Measurements from ENCODE around the gene ING3. TPM values are rescaled to one million over a fixed set of nuclear protein-coding genes. Genes with fewer than 3 reads are reported as not detected.

ING3 gene
- polyA plus RNA-seq, 1 of the 3 experiments (the other 2 are of a cell fraction), result 8.3 TPM

DNA sequence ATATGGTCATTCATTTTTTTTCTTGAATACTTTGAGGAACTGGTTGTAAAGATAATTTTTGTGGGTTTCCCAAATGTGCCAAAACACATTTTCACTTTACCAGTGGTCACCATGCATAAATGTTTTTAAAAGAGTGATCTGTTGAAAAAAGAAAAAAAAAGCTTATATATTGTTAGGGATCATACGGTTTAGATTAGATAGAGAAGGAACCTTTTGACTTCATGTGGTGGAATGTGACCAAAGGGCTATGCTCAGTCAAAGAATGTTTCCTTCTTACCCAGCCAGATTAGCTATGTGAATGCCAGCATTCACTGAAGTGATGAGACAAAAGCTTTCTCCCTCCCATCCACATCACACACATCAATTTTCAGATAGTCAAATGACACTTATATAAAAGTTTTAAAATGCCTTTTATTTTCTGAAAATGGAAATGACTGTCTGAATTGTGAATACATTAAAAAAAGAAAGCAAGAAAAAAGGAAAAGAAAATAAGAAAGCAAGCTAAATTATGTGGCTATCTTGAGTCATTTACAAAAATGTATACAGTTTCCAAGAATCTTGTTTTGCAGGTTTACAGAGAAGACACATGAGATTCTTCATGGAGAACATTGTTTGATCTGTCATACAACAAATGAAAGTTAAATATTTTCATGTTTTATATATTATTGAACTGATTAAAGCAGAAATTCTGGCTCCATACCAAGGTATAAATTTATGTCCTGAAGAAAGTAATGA lies 29.4 kb downstream of the ING3 start (continued):
- TF ChIP-seq TEAD4 (IDR thresholded peaks at IDR 0.05; ENCODE audit: borderline replicate concordance, insufficient read depth) (no peak), NFIC (IDR thresholded peaks at IDR 0.05; ENCODE audit: borderline replicate concordance) (peak; percentile 17; the same call in 1 of the 2 replicates), CHD2 (IDR thresholded peaks at IDR 0.05; ENCODE audit: low read length, partially characterized antibody) (no peak), MEF2A (IDR thresholded peaks at IDR 0.05; ENCODE audit: borderline replicate concordance, low read depth) (no peak), RXRA (IDR thresholded peaks at IDR 0.05; ENCODE audit: borderline replicate concordance, low read depth) (no peak), GABPA (IDR thresholded peaks at IDR 0.05; ENCODE audit: low read depth) (no peak), FOSL2 (IDR thresholded peaks at IDR 0.05; ENCODE audit: borderline replicate concordance, low read depth) (no peak), RFX5 (IDR thresholded peaks at IDR 0.05; ENCODE audit: low read length) (no peak), POLR2AphosphoS5 (IDR thresholded peaks at IDR 0.05; ENCODE audit: low read depth, low read length) (no peak), TCF12 (IDR thresholded peaks at IDR 0.05) (peak; percentile 59; the same call in 1 of the 2 replicates), ELF1 (IDR thresholded peaks at IDR 0.05) (no peak), SIN3A (IDR thresholded peaks at IDR 0.05; ENCODE audit: borderline replicate concordance, low read depth, low read length) (no peak), FOXJ3 (CRISPR knock-in tag; IDR thresholded peaks at IDR 0.05) (no peak)
- TF ChIP-seq, protein P1, sequence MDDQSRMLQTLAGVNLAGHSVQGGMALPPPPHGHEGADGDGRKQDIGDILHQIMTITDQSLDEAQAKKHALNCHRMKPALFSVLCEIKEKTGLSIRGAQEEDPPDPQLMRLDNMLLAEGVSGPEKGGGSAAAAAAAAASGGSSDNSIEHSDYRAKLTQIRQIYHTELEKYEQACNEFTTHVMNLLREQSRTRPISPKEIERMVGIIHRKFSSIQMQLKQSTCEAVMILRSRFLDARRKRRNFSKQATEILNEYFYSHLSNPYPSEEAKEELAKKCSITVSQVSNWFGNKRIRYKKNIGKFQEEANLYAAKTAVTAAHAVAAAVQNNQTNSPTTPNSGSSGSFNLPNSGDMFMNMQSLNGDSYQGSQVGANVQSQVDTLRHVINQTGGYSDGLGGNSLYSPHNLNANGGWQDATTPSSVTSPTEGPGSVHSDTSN (IDR thresholded peaks at IDR 0.05), result 0 out of 2 replicates have a peak, but pooled peaks have one; percentile 11
- TF ChIP-seq, protein P2, sequence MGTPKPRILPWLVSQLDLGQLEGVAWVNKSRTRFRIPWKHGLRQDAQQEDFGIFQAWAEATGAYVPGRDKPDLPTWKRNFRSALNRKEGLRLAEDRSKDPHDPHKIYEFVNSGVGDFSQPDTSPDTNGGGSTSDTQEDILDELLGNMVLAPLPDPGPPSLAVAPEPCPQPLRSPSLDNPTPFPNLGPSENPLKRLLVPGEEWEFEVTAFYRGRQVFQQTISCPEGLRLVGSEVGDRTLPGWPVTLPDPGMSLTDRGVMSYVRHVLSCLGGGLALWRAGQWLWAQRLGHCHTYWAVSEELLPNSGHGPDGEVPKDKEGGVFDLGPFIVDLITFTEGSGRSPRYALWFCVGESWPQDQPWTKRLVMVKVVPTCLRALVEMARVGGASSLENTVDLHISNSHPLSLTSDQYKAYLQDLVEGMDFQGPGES (IDR thresholded peaks at IDR 0.05; ENCODE audit: low read depth, low read length), result no peak

DNA sequence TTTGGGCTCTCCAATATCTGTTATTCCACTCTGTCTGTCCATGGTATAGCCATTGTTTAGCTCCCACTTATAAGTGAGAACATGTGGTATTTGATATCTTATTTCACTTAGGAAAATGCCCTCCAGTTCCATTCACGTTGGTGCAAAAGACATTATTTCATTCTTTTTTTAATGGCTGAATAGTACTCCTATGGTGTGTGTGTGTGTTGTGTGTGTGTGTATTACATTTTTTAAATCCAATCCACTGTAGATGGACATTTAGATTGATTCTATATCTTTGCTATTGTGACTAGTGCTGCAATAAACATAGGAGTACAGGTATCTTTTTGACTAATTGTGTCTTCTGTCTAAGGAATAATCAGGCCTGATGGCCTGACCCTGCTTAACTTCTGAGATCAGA lies 30.5 kb downstream of the ING3 start:
- peaks cover 14% of the 10 kb centered on the region for H3F3A ChIP-seq (replicated peaks; ENCODE audit: insufficient read depth)
- no peak overlapping the region for H3K27ac ChIP-seq (ENCODE audit: low read depth in 2 of 2, low read length in 1 of 2)
- no peak overlapping the region for H3K9ac ChIP-seq
- no peaks in the 10 kb centered on the region for H4K20me1 ChIP-seq (ENCODE audit: insufficient read depth)
- DNase-seq, result no peak
- POLR2A ChIA-PET, result no interaction called here
- CTCF ChIA-PET, result interaction anchor here (1.1 to 2.1 kb wide), 2 partner anchors 15 to 16 kb away, joined by 3 to 7 read pairs; no protein-coding TSS in a partner anchor
- H3K79me2 ChIP-seq (ENCODE audit: insufficient read depth), result no peaks in the 10 kb centered on the region
- H3K36me3 ChIP-seq (replicated peaks in 1 of 2; ENCODE audit: control insufficient read depth in 1 of 2, insufficient read depth in 2 of 2, low read length in 1 of 2), result peaks cover 9% of the 10 kb centered on the region in 2 experiments
- no peaks in the 10 kb centered on the region for H3K9me2 ChIP-seq
- H3K4me2 ChIP-seq, result no peak overlapping the region
- H2AFZ ChIP-seq (ENCODE audit: low read depth), result no peak overlapping the region
- no peaks in the 10 kb centered on the region for H3K9me3 ChIP-seq
- TF ChIP-seq TAF1 (IDR thresholded peaks at IDR 0.05; ENCODE audit: borderline replicate concordance, low read depth, low read length), result no peak
- TF ChIP-seq TCF12 (IDR thresholded peaks at IDR 0.05), result no peak
- no peak for TF ChIP-seq FOSL2 (IDR thresholded peaks at IDR 0.05; ENCODE audit: borderline replicate concordance, low read depth)
- no peak for TF ChIP-seq GATA2 (CRISPR knock-in tag; IDR thresholded peaks at IDR 0.05)
- TF ChIP-seq, protein P3, sequence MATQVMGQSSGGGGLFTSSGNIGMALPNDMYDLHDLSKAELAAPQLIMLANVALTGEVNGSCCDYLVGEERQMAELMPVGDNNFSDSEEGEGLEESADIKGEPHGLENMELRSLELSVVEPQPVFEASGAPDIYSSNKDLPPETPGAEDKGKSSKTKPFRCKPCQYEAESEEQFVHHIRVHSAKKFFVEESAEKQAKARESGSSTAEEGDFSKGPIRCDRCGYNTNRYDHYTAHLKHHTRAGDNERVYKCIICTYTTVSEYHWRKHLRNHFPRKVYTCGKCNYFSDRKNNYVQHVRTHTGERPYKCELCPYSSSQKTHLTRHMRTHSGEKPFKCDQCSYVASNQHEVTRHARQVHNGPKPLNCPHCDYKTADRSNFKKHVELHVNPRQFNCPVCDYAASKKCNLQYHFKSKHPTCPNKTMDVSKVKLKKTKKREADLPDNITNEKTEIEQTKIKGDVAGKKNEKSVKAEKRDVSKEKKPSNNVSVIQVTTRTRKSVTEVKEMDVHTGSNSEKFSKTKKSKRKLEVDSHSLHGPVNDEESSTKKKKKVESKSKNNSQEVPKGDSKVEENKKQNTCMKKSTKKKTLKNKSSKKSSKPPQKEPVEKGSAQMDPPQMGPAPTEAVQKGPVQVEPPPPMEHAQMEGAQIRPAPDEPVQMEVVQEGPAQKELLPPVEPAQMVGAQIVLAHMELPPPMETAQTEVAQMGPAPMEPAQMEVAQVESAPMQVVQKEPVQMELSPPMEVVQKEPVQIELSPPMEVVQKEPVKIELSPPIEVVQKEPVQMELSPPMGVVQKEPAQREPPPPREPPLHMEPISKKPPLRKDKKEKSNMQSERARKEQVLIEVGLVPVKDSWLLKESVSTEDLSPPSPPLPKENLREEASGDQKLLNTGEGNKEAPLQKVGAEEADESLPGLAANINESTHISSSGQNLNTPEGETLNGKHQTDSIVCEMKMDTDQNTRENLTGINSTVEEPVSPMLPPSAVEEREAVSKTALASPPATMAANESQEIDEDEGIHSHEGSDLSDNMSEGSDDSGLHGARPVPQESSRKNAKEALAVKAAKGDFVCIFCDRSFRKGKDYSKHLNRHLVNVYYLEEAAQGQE (IDR thresholded peaks at IDR 0.05; ENCODE audit: low read depth, low read length), result no peak
- TF ChIP-seq, protein P4, sequence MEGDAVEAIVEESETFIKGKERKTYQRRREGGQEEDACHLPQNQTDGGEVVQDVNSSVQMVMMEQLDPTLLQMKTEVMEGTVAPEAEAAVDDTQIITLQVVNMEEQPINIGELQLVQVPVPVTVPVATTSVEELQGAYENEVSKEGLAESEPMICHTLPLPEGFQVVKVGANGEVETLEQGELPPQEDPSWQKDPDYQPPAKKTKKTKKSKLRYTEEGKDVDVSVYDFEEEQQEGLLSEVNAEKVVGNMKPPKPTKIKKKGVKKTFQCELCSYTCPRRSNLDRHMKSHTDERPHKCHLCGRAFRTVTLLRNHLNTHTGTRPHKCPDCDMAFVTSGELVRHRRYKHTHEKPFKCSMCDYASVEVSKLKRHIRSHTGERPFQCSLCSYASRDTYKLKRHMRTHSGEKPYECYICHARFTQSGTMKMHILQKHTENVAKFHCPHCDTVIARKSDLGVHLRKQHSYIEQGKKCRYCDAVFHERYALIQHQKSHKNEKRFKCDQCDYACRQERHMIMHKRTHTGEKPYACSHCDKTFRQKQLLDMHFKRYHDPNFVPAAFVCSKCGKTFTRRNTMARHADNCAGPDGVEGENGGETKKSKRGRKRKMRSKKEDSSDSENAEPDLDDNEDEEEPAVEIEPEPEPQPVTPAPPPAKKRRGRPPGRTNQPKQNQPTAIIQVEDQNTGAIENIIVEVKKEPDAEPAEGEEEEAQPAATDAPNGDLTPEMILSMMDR (IDR thresholded peaks at IDR 0.05), result no peak
- TF ChIP-seq POLR2AphosphoS5 (IDR thresholded peaks at IDR 0.05; ENCODE audit: low read depth, low read length), result no peak
- H3K4me3 ChIP-seq (ENCODE audit: low read depth in 2 of 2, low read length in 1 of 2), result no peak overlapping the region
- no peaks in the 10 kb centered on the region for H3K27me3 ChIP-seq (ENCODE audit: insufficient read depth)
- peaks cover 0 to 5% of the 10 kb centered on the region in 2 experiments; a peak in 2 of 4 replicates for H3K4me1 ChIP-seq (ENCODE audit: control insufficient read depth in 1 of 2, insufficient read depth in 2 of 2, low read depth in 1 of 2, low read length in 1 of 2)
- WGBS (ENCODE audit: low lambda C conversion rate), result 71% methylated on average over 1 of the region's 1 CpG

Data from SK-N-SH (cell line).